HG03378 (cell line): Measurements from ENCODE around the gene ZNF275.
"Not testable (repeated sequence)": the region's sequence is repeated elsewhere in the genome, so short reads cannot be mapped to it uniquely, and the experiment has no call there.

Experiments
- ATAC-seq: cut with Tn5 transposase; IDR thresholded peaks from one replicate; pipeline ENCODE4 v1.9.1; 2021; ENCODE audit warnings: mild to moderate bottlenecking, moderate library complexity; ENCODE audit not compliant: unreplicated experiment

Gene ZNF275

DNA sequence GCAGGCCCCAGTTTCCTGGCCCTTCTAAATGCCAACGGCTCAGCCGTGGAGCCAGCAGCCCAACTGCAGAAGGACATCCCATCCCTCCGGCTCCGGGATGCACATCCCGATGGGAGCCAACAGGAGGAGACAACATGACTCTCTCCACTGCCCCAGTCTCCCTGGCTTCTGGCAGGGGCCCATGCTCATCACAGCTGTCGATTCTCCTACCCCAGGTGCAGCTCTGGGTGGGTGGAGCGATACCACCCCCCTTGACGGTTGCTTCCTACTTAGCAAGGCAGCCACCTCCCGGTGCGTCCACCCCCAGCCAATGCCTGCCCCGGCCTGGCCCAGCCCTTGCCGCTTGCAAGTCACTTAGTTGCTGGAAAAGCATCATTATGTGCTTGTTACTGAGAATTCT, 19.5 kb downstream of the ZNF275 start:
- no peak for ATAC-seq

DNA sequence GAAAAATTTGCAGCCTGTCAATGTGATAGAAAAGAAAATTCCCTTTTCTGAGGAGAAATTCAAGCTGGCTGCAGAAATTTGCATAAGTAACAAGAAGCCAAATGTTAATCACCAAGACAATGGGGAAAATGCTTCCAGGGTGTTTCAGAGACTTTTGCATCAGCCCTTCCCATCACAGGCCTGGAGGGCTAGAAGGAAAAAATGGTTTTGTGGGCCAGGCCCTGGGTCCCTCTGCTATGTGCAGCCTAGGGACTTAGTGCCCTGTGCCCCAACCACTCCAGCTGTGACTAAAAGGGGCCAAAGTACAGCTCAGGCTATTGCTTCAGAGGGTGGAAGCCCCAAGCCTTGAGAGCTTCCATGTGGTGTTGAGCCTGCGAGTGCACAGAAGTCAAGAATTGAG, 23.9 kb downstream of the ZNF275 start:
- no peak for ATAC-seq

DNA sequence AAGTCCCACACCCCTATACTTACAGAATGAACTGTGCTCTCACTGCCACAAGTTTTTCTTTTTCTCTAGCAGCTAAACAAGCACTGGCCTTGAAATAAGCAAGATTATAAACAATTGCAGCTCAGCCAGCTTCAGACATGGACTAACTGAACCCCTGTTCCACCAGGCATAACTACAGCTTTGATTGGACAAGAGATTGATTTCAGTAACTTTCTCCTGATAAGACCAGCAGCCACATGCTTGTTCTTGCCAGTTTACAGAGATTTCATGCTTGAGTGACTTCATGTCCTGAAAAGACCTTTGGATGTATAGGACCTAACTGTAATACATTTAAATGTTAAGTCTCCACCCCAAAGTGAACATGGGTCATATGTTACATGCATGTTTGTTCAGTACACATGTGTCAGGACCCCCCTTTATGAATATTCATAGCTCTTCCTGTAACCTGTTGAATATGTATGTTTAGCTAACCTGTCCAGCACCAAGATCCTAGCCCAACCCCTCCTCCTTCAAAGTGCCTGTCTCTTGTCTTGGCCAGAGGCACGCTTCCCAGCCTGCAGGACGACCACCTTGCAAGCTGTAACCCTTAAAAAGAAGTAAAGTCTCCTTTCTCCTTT, 27.9 kb downstream of the ZNF275 start:
- ATAC-seq = no peak

DNA sequence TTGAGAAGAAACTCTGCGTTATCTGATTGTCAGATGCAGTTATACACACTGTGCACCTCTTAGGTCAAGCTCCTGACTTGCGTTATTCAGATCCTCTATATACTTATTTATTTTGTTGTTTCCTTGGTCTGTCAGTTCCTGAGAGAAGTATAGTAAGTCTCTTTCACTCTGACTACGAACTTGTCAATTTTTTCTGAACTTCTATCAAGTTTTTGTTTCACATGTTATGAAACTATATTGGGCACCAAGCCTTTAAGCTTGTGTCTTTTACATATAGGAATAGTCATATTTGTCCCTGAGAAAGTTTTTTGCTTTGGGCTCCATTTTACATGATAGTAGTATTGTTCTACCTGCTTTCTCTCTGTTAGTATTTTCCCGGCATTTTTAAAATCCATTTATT, 31.7 kb downstream of the ZNF275 start:
- no peak for ATAC-seq

DNA sequence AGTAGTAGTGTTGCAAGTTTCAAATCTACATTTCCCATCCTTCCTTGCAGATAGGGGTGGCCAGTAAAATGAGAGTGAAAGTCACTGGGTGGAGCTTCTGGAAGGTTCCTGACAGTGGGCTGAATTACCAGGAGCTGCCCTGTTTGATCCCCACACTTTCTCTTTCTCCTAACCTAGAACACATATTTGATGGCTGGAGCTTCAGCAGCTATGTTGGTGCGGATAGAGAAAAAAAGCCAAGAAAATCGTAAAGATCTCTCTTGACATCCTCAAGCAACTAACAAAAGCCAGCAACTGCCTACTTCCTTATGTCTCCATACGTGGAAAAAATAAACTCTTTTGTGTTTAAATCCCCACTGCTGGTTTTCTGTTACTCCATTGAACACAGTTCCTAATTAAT, 32.2 kb downstream of the ZNF275 start:
- ATAC-seq = no peak

DNA sequence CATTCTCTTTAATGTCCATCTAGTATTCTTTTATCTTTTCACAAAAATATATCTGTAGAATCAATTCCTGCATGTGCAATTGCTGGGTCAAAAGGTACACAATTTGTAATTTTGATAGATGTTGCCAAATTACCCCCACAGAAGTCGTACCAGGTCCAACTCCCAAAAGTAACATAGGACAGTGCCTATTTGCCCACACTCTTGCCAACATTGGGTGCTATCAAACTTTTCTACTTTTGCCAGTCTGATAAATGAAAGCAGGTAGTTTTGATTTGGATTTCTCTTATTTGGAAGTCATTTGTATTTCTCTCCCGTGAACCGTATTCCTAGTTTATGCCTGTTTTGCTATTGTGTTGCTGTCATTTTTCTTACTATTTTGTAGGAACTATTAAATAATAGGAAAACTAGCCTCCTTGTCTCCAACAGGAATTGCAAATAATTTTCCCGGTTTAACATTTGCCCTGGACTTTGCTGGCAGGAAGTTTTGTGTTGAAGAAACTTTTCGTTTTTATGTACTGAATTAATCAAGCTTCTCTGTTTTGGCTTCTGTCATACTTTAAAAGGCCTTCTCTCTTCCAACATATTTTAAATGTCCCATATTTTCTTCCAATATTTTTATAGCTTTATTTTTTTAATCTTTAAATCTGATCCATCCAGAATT, 33.1 kb downstream of the ZNF275 start:
- no peak for ATAC-seq

DNA sequence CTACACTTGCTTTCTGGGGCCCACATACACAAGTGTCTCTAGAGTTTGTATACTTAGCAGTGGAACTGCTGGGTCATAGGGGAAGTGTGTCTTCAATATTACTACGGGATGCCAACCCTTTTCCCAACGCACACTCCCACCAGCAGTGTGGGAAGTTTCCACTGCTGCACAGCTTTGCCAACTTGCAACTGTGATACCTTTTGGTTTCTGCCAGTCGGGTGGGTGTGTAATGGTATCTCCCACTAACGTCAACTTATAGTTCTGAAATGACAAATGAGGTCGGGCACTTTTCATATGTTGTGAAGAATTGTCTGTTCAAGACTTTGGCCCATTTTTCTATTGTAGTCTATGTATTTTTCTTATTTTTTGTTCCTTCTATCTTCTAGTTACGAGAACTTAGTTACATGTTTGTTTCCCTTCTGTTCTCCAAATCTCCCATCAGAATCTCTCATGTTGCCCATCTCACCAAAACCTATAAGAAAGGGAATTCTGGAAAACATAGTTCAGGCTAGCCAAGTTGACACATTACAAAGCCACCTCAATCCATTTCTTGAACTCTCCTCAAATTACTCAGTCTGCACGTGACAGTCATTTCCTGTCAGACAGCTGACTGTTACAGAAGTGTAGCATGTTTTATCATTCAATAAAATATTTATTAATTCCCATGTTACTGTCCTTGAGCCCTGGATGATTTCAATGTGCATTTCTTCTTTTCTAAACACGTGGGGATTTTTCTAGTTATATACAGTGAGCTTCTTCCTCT, 36.5 kb downstream of the ZNF275 start:
- no peak for ATAC-seq

DNA sequence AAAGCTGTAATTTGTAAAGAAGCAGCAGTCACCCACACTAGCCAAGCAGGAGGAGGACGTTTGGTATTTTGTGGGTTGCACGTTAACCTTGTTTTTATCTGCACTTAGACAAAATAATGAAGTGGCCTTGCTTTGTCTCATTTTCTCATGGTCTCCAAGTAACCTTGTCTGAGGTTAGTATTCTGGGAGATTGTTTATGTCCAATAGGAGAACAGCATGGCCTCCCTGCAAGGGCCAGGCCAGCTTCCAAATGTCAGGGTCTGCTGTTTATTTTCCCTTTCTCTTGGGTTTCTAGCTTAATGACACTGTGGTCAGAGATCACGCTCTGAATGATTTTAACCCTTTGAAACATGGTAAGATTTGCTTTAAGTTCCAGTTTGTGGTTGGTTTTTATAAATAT, 37.3 kb downstream of the ZNF275 start:
- ATAC-seq = no peak

DNA sequence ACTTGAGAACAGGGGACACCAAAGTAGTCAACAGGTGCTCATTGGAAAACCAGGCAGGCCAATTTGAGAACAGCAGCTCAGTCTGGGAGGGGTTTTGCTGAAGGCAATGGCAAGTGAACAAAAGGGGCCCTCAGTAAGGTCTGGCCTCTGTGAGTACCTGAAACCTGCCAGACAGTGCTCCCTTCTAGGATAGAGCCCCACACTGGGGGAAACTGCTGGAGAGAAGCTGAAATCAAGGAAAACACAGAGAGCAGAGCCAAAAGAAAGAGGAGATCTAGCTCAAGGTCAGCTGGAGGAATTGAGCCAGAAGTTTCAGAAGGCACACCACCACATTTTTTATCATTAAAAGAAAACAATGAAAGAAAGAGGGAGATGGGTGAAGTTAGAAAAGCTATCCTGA, 39.0 kb downstream of the ZNF275 start:
- ATAC-seq = no peak

DNA sequence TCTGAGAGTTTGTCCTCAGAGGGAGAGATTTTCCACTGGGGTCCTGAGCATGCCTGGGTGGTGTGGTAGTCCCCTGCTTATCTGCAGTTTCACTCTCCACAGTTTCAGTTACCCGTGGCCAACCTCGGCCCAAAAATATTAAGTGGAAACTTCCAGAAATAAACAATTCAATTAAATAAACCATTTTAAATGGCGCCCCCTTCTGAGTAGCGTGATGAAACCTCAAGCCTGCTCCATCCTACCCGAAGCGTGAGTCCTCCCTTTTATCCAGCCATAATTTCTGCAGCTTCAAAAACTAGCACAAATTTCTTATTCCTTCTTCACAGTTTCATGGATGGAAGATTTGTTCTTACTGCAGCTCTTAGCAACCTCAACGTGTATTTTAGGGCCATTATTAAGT, 40.5 kb downstream of the ZNF275 start:
- no peak for ATAC-seq

DNA sequence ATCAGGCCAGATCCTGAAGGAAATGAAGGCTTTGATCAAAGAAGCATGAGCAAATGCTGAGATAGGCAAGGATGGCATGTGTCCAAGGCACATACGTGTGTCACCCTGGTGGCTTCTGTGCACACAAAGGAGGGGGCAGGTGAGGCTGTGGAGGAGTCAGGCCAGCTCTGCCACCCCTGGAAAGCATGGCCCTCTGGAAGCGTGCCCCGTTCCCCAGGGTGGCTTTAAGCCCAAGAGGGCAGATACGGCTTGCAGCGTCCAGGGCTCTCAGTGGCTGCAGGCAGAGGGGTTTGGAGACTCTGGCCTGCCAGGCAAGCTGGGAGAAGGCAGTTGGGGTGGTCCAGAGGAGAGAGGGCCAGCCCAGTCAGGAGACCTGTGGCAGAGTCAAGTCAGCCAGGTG, 41.6 kb downstream of the ZNF275 start:
- no peak for ATAC-seq

DNA sequence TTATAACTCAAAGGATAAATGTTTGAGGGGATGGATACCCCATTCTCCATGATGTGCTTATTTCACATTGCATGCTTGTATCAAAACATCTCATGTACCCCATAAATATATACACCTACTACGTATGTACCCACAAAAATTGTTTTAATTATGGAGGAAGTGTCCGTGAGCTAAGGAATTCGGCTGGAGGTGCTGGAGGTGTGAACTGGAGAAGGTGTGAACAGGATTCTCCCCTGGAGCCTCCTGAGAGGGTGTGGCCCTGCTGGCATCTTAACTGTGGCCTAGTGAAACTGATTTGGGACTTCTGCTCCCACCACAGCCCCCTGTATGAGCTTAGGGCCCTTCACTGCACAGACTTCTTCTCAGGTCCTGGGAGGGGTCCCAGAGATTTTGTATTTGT, 43.8 kb downstream of the ZNF275 start:
- ATAC-seq = no peak

DNA sequence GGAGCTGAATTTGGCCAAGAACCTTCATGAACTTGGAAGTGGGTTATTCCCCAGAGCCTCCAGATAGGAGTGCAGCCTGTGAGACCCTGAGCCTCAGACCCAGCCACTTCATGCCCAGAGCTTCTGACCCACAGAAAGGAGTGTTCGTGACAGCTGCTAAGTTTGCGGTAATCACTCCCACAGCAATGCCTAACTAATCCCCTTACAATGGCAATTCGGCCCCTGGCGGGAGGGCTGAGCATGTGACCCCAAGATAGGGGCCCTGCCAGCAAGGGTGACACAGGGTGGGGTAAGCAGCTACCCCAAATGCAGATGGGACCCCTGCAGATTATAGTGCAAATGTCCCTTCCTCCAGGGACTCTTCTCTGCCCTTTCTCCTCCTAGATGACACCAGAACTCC, 44.7 kb downstream of the ZNF275 start:
- ATAC-seq = no peak

DNA sequence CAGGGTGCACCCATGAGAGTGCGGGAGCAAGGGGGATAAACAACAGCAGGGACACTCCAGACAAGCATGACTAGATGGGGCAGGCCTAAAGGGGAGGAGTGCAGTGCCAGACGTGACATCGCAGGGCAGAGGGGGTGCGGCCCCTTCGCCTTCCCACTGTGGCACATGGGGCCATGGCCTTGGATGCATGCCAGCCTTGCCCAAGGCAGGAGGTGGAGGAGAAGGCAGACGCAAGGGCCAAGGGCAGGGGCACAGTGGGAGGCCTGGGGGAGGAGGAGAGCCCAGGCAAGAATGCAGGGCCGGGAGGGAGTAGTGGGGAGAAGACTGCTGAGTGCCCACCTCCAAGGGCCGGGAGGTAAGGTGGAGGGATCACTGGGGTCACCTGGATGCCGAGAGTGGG, 45.6 kb downstream of the ZNF275 start:
- no peak for ATAC-seq

DNA sequence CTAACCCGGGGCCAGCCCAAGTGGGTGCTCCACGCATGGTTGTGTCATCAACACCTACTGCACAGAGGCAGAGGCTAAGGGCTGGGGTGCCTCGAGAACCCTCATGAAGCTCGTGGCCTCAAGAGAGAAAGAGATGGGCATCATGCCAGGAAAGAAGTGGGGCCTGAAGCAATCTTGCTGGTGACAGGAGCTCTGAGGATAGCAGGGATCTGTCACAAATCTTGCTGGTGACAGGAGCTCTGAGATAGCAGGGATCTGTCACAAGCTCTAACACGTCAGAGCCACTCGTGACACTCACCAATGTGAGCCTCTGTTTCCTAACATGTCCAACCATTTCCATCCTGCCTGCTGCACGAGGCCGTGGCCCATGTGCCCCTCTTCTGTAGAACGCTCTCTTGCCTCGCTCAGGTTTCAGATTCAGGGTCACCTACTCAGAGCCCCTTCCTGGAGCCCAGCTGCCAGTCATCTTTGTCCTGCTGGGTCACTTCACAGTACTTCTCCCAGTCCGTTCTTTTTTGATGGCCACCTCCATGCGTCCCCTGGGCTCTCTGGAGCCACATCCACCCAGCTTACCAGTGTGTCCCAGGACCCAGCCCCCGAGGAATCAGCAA, 46.1 kb downstream of the ZNF275 start:
- no peak for ATAC-seq

DNA sequence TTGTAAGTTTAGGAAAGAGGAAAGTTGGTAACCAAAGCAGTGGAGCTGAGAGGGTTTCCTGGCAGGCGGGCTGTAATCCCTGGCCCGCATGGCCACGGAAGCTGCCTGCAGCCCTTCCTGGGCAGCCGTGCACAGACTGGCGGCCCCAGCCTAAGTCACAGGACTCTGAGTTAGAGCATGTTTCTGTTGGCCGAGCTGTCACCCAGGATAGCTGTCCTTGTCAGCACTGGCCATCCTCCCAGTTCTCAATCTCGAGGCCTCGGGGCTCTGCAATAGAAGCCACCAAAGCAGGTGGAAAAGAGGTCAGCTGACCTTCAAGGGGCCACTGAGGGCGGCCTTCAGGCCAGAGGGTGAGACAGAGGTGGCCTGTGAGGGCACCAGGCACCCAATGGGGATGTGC, 46.7 kb downstream of the ZNF275 start:
- ATAC-seq = no peak

DNA sequence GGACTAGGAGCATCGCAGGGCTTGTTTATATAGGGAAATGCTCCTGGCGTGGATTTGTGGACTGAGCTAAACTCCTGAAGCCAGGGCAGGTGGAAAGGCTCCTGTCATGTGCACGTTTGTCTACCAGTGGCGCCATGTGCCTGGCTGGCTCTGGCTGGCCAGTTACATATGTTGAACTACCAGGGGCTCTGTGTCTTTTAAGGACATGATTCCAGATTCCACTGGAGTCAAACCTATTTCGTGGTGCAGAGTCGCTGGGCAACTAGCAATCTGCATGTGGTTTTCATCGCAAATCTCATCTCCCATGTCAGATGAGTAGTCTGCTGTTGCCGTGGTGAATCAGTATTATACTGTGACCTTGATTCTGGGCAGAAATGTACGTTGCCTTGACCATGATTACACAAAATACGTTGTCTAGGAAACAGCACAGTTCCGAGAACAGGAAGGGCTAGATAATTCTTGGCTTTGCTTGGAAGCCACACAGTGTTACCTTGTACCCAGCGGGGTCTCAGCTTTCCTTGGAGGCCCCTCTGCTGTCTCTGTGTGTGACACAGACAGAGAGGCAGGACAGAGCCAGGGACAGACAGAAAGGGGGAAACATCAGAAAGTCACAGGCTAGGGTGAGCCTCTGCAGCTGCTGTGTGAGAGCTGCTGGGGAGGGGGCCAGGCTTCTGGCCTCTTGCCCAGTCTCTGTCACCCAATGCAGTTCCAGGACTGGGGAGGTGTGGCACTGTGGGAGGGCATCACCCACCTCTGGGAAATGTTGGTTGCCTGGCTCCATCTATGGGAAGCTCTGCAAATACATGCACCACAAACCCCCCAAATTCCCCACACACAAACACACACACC, 48.0 kb downstream of the ZNF275 start:
- ATAC-seq = no peak

DNA sequence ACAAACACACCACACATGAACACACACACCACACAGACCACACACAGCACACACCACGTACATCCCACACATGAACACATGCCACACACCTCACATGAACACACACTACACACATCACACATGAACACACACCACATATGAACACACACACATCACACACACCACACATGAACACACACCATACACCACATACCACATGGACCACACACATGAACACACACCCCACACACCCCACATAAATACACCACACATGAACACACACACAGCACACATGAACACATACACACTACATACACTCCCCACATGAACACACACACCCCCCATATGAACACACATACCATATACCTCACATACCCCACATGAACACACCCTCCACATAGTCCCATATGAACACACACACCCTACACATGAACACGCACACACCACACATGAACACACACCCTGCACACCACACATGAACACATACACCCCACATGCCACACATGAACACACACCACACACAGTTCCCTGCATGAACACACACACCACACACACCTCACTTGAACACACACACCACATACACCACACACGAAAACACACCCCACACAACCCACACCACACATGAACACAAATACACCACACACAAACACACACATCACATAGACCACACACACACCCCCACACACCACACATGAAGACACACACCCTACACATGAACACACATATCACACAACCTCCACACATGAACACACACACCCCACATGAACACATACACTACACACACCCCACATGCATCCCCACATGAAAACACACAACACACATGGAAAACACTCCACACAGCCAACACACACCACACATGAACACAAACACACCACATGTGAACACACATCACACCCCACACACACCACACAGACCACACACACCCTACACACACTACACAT, 48.9 kb downstream of the ZNF275 start:
- ATAC-seq = no peak

DNA sequence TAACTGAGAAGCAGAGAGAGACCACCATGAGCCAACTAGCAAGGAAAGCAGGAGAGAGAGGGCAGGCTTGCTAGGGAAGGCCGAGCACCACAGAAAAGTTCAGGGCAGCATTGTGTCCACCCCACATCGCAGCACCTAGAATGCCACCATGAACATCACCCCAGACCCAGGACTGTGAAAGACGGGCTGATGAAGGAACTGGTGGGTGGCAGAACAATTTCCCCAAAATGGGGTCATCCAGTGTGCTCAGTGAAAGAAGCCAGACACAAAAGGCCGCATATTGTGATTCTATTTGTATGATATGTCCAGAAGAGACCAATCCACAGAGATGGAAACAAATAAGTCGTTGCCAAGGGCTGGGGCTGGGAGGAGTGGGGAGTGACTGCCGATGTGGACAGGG, 50.4 kb downstream of the ZNF275 start:
- no peak for ATAC-seq

DNA sequence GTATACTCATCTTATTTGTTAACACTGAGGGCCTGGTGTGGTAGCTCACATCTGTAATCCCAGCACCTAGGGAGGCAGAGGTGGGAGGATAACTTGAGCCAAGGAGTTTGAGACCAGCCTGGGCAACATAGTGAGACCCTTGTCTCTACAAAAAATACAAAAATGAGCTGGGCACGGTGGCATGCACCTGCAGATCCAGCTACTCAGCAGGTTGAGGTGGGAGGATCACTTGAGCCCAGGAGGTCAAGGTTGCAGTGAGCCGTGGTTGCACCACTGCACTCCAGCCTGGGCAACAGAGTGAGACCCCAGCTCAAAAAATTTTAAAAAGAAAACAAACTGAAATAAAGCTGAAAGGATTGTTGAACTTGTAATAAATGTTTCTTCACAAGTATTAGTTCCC, 51.0 kb downstream of the ZNF275 start:
- not testable (repeated sequence) for ATAC-seq
